Right lobe of liver (tissue), 6 donors: ENCODE measurements around the gene TLCD1. TPM values are rescaled to one million over a fixed set of nuclear protein-coding genes. Genes with fewer than 3 reads are reported as not detected.
A peak's percentile ranks its signal among the peaks of the same experiment; 100 is the strongest.

Source experiments
- ATAC-seq, 4 donors: fragments of 200-7000 bp; cut with Tn5 transposase; one replicate each; pipeline ENCODE4 v1.9.1; 2020; ENCODE audit warnings: mild to moderate bottlenecking in 4 of 4, moderate library complexity in 4 of 4
- DNase-seq, 3 donors: peaks; one replicate each; pipeline ENCODE4 v3.0.0-alpha.2; 2020
- H3K27ac ChIP-seq, 3 donors: fragments of 200-600 bp; one replicate each; pipeline ENCODE4 v1.8.0; 2022
- H3K27me3 ChIP-seq, 2 donors: fragments of 200-600 bp; one replicate each; pipeline ENCODE4 v1.8.0; 2022
- H3K36me3 ChIP-seq, 4 donors: fragments of 200-600 bp; sonication (generic) in 1 of 4; one replicate each; pipeline versions ENCODE4 v1.5.1 to v1.8.0; 2017 to 2022; ENCODE audit warnings: control low read depth in 1 of 4
- H3K4me1 ChIP-seq, 4 donors: fragments of 200-600 bp; sonication (generic) in 1 of 4; one replicate each; pipeline versions ENCODE4 v1.5.1 to v1.8.0; 2017 to 2022; ENCODE audit warnings: control low read depth in 1 of 4
- H3K4me3 ChIP-seq, 3 donors: fragments of 200-600 bp; one replicate each; pipeline ENCODE4 v1.8.0; 2022
- H3K9me3 ChIP-seq, 4 donors: fragments of 200-600 bp; sonication (generic) in 1 of 4; one replicate each; pipeline versions ENCODE4 v1.5.1 to v1.8.0; 2017 to 2022; ENCODE audit warnings: control low read depth in 1 of 4
- CTCF ChIP-seq, 4 donors: fragments of 200-600 bp in 3 of 4; fragments of 450-650 bp in 1 of 4; IDR thresholded peaks; one replicate each; pipeline versions ENCODE4 v1.5.1 to v1.8.0; 2016 to 2022; ENCODE audit warnings: antibody characterized with exemption in 4 of 4, mild to moderate bottlenecking in 2 of 4
- POLR2A ChIP-seq: fragments of 450-650 bp; IDR thresholded peaks from one replicate; pipeline ENCODE4 v1.6.1; 2017; ENCODE audit warnings: antibody characterized with exemption, mild to moderate bottlenecking
- WGBS: methylation state at CpG from one replicate; pipeline ENCODE4 v1.1.6; 2018; ENCODE audit warnings: low coverage, low lambda C conversion rate; ENCODE audit not compliant: insufficient coverage; ENCODE audit errors: missing lambda C conversion rate; 5-methylcytosine and 5-hydroxymethylcytosine counted together
- intact Hi-C, 2 donors: fragments of 100-400 bp; cut with DNase I; formaldehyde crosslinking; loops; one replicate each; pipeline versions ENCODE4 v1.11.2 to v1.14.1; 2022
- total RNA-seq, 6 experiments: library from RNA; depleted of rRNA in 2 of 6; stranded (reverse); fragments of >200 nt in 2 of 6; fragmentation: NEBNext Ultra II Directional in 3 of 6; extraction: Animal tissue kit (Norgen Biotek cat#: 25700) in 3 of 6; gene quantifications; one replicate each; pipeline versions ENCODE4 v1.1.0 to v1.2.4, GENCODE V29; 2016 to 2023
- donor health status: DM: no; HTN: yes; CAD: no.
- donor health status: DM: no; HTN: no; CAD: no.
- donor health status: DM: no; HTN: no; CAD: no.
- donor health status: DM: no; HTN: yes; CAD: no.
- donor health status: DM: no; HTN: yes; CAD: no.

The TLCD1 gene
- total RNA-seq, 6 experiments from 2014 or later: 2.9 to 11.0 (median 7.0) TPM

DNA sequence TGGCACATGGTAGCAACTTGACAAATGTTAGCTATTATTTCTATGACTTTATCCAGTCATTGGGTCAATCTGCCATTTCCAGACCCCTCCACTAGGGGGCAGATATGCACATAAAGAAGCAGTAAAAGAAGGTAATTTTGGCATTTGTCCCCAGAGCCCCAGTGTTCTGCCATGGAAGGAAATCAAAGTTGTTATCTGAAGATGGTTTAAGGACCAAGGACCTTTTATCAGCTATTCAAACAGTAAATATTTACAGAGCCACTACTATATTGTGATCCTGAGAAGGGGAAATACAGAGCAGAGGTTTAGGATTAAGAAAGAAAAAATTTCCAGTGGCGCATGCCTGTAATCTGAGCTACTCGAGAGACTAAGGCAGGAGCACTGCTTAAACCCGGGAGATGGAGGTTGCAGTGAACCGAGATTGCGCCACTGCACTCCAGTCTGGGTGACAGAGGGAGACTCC, 37.8 kb upstream of the TLCD1 start:
- DNase-seq (peak in 2 of 3 donors; percentile 57 to 81), ATAC-seq (peak; percentile 72 to 82 (median 76))
- no peaks in the 10 kb centered on the region for H3K27me3 ChIP-seq
- no peak overlapping the region for H3K4me3 ChIP-seq
- no peaks in the 10 kb centered on the region for H3K9me3 ChIP-seq
- H3K27ac ChIP-seq: no peak overlapping the region
- TF ChIP-seq CTCF (IDR thresholded peaks at IDR 0.05) (peak; percentile 93 to 96 (median 94)), POLR2A (no peak)
- 35% methylated on average over 4 of the region's 5 CpGs for WGBS
- intact Hi-C loops: loop anchor here in 1 of 2 donors (10.0 kb wide), 1 partner anchor 91 kb away; the partner anchor contains the start of gene ERAL1
- H3K36me3 ChIP-seq: peaks cover 0 to 14% (median 1%) of the 10 kb centered on the region in 4 donors
- H3K4me1 ChIP-seq: peaks cover 0 to 11% (median 0%) of the 10 kb centered on the region in 4 donors

- no peak for DNase-seq
- no peaks in the 10 kb centered on the region for H3K27me3 ChIP-seq
- H3K27ac ChIP-seq: no peak overlapping the region
- H3K9me3 ChIP-seq: no peaks in the 10 kb centered on the region
- intact Hi-C loops: loop anchor here in 1 of 2 donors (10.0 kb wide), 1 partner anchor 92 kb away; the partner anchor contains the start of gene ERAL1
- ATAC-seq: peak in 1 of 4 donors; percentile 18
- H3K4me3 ChIP-seq: no peak overlapping the region
- H3K36me3 ChIP-seq: peaks cover 0 to 19% (median 1%) of the 10 kb centered on the region in 4 donors
- peaks cover 0 to 11% (median 0%) of the 10 kb centered on the region in 4 donors for H3K4me1 ChIP-seq
- TF ChIP-seq POLR2A: no peak
- WGBS: 71% methylated on average over 1 of the region's 1 CpG
Measured at GRCh38 chr17:28763137-28763799, 37.2 kb upstream of the TLCD1 start.

GRCh38 chr17:28760601-28761562, 34.8 kb upstream of the TLCD1 start:
- peak; percentile 70 to 91 (median 78) for ATAC-seq
- Histone ChIP-seq H3K36me3 (peaks cover 0 to 13% (median 0%) of the 10 kb centered on the region in 4 donors), H3K27ac (no peak overlapping the region), H3K9me3 (no peaks in the 10 kb centered on the region), H3K4me3 (no peak overlapping the region), H3K4me1 (peaks cover 0 to 11% (median 0%) of the 10 kb centered on the region in 4 donors), H3K27me3 (no peaks in the 10 kb centered on the region)
- TF ChIP-seq CTCF (IDR thresholded peaks at IDR 0.05) (no peak), POLR2A (no peak)
- intact Hi-C loops: loop anchor here in 1 of 2 donors (10.0 kb wide), 1 partner anchor 94 kb away; the partner anchor contains the start of gene ERAL1
- 28% methylated on average over 7 of the region's 9 CpGs for WGBS
- peak; percentile 86 to 87 (median 87) for DNase-seq

GRCh38 chr17:28759256-28759865, 33.3 kb upstream of the TLCD1 start:
- DNase-seq: no peak
- intact Hi-C loops: loop anchor here (10.0 kb wide), 1 partner anchor 155 kb away; no protein-coding TSS in a partner anchor
- WGBS: 89% methylated on average over 5 of the region's 18 CpGs
- ATAC-seq: peak in 1 of 4 donors; percentile 15
- no peak for TF ChIP-seq POLR2A
- TF ChIP-seq CTCF (IDR thresholded peaks at IDR 0.05): no peak
- H3K4me3 ChIP-seq: no peak overlapping the region
- no peaks in the 10 kb centered on the region for H3K9me3 ChIP-seq
- H3K4me1 ChIP-seq: peaks cover 0 to 11% (median 0%) of the 10 kb centered on the region in 4 donors
- no peaks in the 10 kb centered on the region for H3K27me3 ChIP-seq
- no peak overlapping the region for H3K27ac ChIP-seq
- peaks cover 0 to 9% (median 0%) of the 10 kb centered on the region in 4 donors for H3K36me3 ChIP-seq
